ENCODE measurements around the gene SLC8A1.

DNA sequence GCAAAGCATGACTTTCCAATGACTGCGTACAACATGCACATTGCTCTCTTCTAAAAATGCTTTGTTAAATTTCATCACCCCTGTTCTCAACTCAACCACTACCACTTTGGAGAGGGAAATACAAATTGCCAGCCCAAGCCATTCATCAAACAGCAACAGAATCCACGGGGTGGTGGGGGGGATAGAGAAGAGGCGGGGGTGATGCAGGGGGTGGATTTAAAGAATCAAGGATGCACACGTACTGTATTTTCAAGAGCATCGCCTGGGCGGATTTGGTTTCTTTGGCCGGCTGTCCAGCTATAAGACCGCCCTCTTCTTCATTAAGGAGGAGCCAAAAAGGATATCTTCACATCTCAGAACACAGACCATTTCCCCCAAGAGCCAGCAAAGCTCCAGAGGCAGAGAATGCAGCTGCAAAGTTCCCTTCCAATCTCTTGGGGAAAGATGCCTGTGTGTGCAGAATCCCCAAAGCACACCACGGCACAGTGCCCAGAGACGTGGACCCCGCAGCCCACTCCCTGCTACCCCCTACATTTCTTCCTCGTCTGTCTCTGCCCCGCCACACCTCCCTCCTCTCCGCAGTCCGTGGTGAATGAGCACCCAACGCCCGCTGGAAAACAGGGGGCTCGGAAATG lies 977 bp downstream of the SLC8A1 start:
- TF ChIP-seq SPI1 (IDR thresholded peaks at IDR 0.05; ENCODE audit: borderline replicate concordance, low read depth) (no peak), POLR2AphosphoS5 (IDR thresholded peaks at IDR 0.05; ENCODE audit: low read depth) (no peak)
- TF ChIP-seq, protein P1, sequence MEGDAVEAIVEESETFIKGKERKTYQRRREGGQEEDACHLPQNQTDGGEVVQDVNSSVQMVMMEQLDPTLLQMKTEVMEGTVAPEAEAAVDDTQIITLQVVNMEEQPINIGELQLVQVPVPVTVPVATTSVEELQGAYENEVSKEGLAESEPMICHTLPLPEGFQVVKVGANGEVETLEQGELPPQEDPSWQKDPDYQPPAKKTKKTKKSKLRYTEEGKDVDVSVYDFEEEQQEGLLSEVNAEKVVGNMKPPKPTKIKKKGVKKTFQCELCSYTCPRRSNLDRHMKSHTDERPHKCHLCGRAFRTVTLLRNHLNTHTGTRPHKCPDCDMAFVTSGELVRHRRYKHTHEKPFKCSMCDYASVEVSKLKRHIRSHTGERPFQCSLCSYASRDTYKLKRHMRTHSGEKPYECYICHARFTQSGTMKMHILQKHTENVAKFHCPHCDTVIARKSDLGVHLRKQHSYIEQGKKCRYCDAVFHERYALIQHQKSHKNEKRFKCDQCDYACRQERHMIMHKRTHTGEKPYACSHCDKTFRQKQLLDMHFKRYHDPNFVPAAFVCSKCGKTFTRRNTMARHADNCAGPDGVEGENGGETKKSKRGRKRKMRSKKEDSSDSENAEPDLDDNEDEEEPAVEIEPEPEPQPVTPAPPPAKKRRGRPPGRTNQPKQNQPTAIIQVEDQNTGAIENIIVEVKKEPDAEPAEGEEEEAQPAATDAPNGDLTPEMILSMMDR (IDR thresholded peaks at IDR 0.05; ENCODE audit: insufficient read depth, low read length): no peak

Data from HL-60 (cell line).